ENCODE measurements around the gene FPGS.

- TF ChIP-seq EZH2 (IDR thresholded peaks at IDR 0.05; ENCODE audit: borderline replicate concordance, low read length) (no peak), CTCF (IDR thresholded peaks at IDR 0.05; ENCODE audit: low read length) (no peak)
These were observed 6.4 kb upstream of the FPGS start for GRCh38 chr9:127796225-127796813.
